Spinal cord (tissue), 10 donors: ENCODE results near the gene ATP10B. TPM values are rescaled to one million over a fixed set of nuclear protein-coding genes. Genes with fewer than 3 reads are reported as not detected.
A peak's percentile ranks its signal among the peaks of the same experiment; 100 is the strongest.

Source experiments
- DNase-seq, 6 donors: peaks; one replicate each; pipeline versions ENCODE4 v3.0.0 to v3.0.0-alpha.2; 2013 to 2015; ENCODE audit warnings: low spot score in 6 of 6, low read depth in 4 of 6
- H3K27ac ChIP-seq: one replicate; pipeline ENCODE4 v1.5.1; 2013; ENCODE audit warnings: low read depth, low read length, control low read depth
- H3K27me3 ChIP-seq: one replicate; pipeline ENCODE4 v1.6.1; 2013; ENCODE audit warnings: low read length; ENCODE audit not compliant: control insufficient read depth, insufficient read depth
- H3K36me3 ChIP-seq: one replicate; pipeline ENCODE4 v1.6.1; 2013; ENCODE audit warnings: low read length; ENCODE audit not compliant: control insufficient read depth, insufficient read depth
- H3K4me1 ChIP-seq: one replicate; pipeline ENCODE4 v1.6.1; 2013; ENCODE audit warnings: low read length; ENCODE audit not compliant: control insufficient read depth, insufficient read depth
- H3K4me3 ChIP-seq: one replicate; pipeline ENCODE4 v1.5.1; 2013; ENCODE audit warnings: low read depth, low read length, control low read depth
- H3K9me3 ChIP-seq: one replicate; pipeline ENCODE4 v1.6.1; 2013; ENCODE audit warnings: low read length; ENCODE audit not compliant: control insufficient read depth, insufficient read depth
- WGBS: methylation state at CpG from one replicate; pipeline ENCODE4 v1.1.5; 2013; ENCODE audit warnings: missing lambda C conversion rate; ENCODE audit not compliant: insufficient coverage; 5-methylcytosine and 5-hydroxymethylcytosine counted together
- polyA plus RNA-seq, 2 donors: library from polyadenylated mRNA; unstranded; fragments of 120-200 nt; gene quantifications; one replicate each; pipeline ENCODE4 v1.2.1, GENCODE V29; 2013; ENCODE audit not compliant: insufficient read length in 2 of 2
- total RNA-seq, 2 donors: library from RNA; depleted of rRNA in 1 of 2; stranded (reverse); fragments of 120-200 nt in 1 of 2; fragments of >200 nt in 1 of 2; gene quantifications; one replicate each; pipeline versions ENCODE4 v1.2.3 to v1.2.4, GENCODE V29; 2013 to 2014
- donor health status: healthy.

The ATP10B gene
- total and polyA plus RNA-seq, 4 donors: 3.6 to 9.3 (median 3.9) TPM

GRCh38 chr5:160675988-160676387 is 176.0 kb downstream of the ATP10B start:
- peaks cover 4% of the 10 kb centered on the region for H3K4me1 ChIP-seq
- no peaks in the 10 kb centered on the region for H3K36me3 ChIP-seq
- H3K9me3 ChIP-seq: no peaks in the 10 kb centered on the region
- H3K27me3 ChIP-seq: no peaks in the 10 kb centered on the region
- 75% methylated on average over 1 of the region's 2 CpGs for WGBS
- no peak overlapping the region for H3K4me3 ChIP-seq
- peak in 1 of 6 donors; percentile 32 for DNase-seq
- H3K27ac ChIP-seq: no peak overlapping the region

GRCh38 chr5:160674901-160675300 is 177.1 kb downstream of the ATP10B start:
- no peak overlapping the region for H3K27ac ChIP-seq
- peaks cover 4% of the 10 kb centered on the region for H3K4me1 ChIP-seq
- H3K27me3 ChIP-seq: no peaks in the 10 kb centered on the region
- 70% methylated on average over 3 of the region's 3 CpGs for WGBS
- DNase-seq: no peak
- H3K36me3 ChIP-seq: no peaks in the 10 kb centered on the region
- no peaks in the 10 kb centered on the region for H3K9me3 ChIP-seq
- H3K4me3 ChIP-seq: no peak overlapping the region

- H3K36me3 ChIP-seq: no peaks in the 10 kb centered on the region
- no peak for DNase-seq
- H3K27me3 ChIP-seq: no peaks in the 10 kb centered on the region
- H3K4me1 ChIP-seq: peaks cover 4% of the 10 kb centered on the region
- no peak overlapping the region for H3K27ac ChIP-seq
- no peak overlapping the region for H3K4me3 ChIP-seq
- 44% methylated on average over 1 of the region's 2 CpGs for WGBS
- H3K9me3 ChIP-seq: no peaks in the 10 kb centered on the region
These were observed 179.5 kb downstream of the ATP10B start for GRCh38 chr5:160672521-160672920.

- Histone ChIP-seq H3K4me1 (no peaks in the 10 kb centered on the region), H3K27ac (no peak overlapping the region), H3K9me3 (no peaks in the 10 kb centered on the region), H3K36me3 (no peaks in the 10 kb centered on the region), H3K27me3 (no peaks in the 10 kb centered on the region), H3K4me3 (no peak overlapping the region)
- no peak for DNase-seq
- WGBS: 80% methylated on average over 1 of the region's 2 CpGs
These were observed 183.7 kb downstream of the ATP10B start for GRCh38 chr5:160668356-160668755.

GRCh38 chr5:160667160-160667559 is 184.9 kb downstream of the ATP10B start:
- H3K27ac ChIP-seq: no peak overlapping the region
- no peaks in the 10 kb centered on the region for H3K4me1 ChIP-seq
- H3K9me3 ChIP-seq: no peaks in the 10 kb centered on the region
- no peak overlapping the region for H3K4me3 ChIP-seq
- H3K27me3 ChIP-seq: no peaks in the 10 kb centered on the region
- no peak for DNase-seq
- no peaks in the 10 kb centered on the region for H3K36me3 ChIP-seq
- 100% methylated on average over 1 of the region's 5 CpGs for WGBS

- no peak overlapping the region for H3K4me3 ChIP-seq
- no peaks in the 10 kb centered on the region for H3K36me3 ChIP-seq
- no peak for DNase-seq
- H3K27me3 ChIP-seq: no peaks in the 10 kb centered on the region
- H3K9me3 ChIP-seq: no peaks in the 10 kb centered on the region
- H3K27ac ChIP-seq: no peak overlapping the region
- H3K4me1 ChIP-seq: no peaks in the 10 kb centered on the region
- WGBS: 7% methylated on average over 2 of the region's 3 CpGs
These were observed 186.6 kb downstream of the ATP10B start for GRCh38 chr5:160665460-160665859.

GRCh38 chr5:160660132-160660531 is 191.9 kb downstream of the ATP10B start:
- H3K27ac ChIP-seq: no peak overlapping the region
- H3K27me3 ChIP-seq: no peaks in the 10 kb centered on the region
- H3K9me3 ChIP-seq: peaks cover 1% of the 10 kb centered on the region
- no peaks in the 10 kb centered on the region for H3K4me1 ChIP-seq
- no peak overlapping the region for H3K4me3 ChIP-seq
- no CpG with 5 or more reads among the region's 1 CpG for WGBS
- DNase-seq: no peak
- no peaks in the 10 kb centered on the region for H3K36me3 ChIP-seq

- Histone ChIP-seq H3K4me1 (no peaks in the 10 kb centered on the region), H3K27me3 (no peaks in the 10 kb centered on the region), H3K36me3 (no peaks in the 10 kb centered on the region), H3K9me3 (peaks cover 1% of the 10 kb centered on the region), H3K27ac (no peak overlapping the region), H3K4me3 (no peak overlapping the region)
- 93% methylated on average over 3 of the region's 5 CpGs for WGBS
- DNase-seq: no peak
These were observed 194.2 kb downstream of the ATP10B start for GRCh38 chr5:160657622-160658458.

GRCh38 chr5:160657068-160657507 is 194.9 kb downstream of the ATP10B start:
- H3K9me3 ChIP-seq: peaks cover 1% of the 10 kb centered on the region
- WGBS: no CpG with 5 or more reads among the region's 1 CpG
- H3K36me3 ChIP-seq: no peaks in the 10 kb centered on the region
- no peak overlapping the region for H3K27ac ChIP-seq
- H3K27me3 ChIP-seq: no peaks in the 10 kb centered on the region
- no peaks in the 10 kb centered on the region for H3K4me1 ChIP-seq
- DNase-seq: no peak
- H3K4me3 ChIP-seq: no peak overlapping the region

GRCh38 chr5:160655717-160656116 is 196.3 kb downstream of the ATP10B start:
- Histone ChIP-seq H3K4me3 (no peak overlapping the region), H3K27ac (no peak overlapping the region), H3K4me1 (no peaks in the 10 kb centered on the region), H3K27me3 (no peaks in the 10 kb centered on the region), H3K36me3 (no peaks in the 10 kb centered on the region), H3K9me3 (peaks cover 1% of the 10 kb centered on the region)
- no peak for DNase-seq
- WGBS: 100% methylated on average over 3 of the region's 8 CpGs
